B cell (primary cell): ENCODE results near the gene ADORA2B.

ENCODE experiments used
- EZH2 ChIP-seq: IDR thresholded peaks from 2 replicates; pipeline ENCODE4 v1.6.1; 2012; ENCODE audit warnings: borderline replicate concordance, low read depth, mild to moderate bottlenecking, moderate library complexity, low read length; ENCODE audit not compliant: insufficient read depth, poor library complexity, severe bottlenecking
- TF ChIP-seq, protein P1 (sequence below): fragments of 200-600 bp; IDR thresholded peaks from one replicate; pipeline ENCODE4 v1.8.0; 2022; ENCODE audit warnings: antibody characterized with exemption, mild to moderate bottlenecking

DNA sequence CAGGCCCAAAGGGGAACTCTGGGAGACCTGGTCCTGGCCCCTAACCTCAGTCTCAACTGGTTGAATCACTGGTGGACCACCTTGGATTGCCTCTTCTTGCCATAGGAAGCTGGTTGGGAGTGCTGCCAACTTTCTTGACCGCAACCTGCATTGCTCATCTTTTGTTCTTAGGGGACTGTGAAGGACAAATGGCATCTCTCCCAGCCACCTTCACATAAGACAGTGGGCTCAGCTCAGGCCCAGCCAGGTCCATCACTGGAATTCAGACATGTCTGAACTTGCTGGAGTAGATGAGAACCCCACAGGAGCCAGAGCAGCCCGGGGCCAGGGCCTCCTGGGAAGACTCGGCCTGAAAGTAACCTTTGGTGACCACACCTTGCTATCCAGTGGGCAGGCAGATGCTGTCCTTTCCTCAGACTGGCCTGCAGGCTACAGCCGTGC is 18.8 kb downstream of the ADORA2B start:
- TF ChIP-seq, protein P1, sequence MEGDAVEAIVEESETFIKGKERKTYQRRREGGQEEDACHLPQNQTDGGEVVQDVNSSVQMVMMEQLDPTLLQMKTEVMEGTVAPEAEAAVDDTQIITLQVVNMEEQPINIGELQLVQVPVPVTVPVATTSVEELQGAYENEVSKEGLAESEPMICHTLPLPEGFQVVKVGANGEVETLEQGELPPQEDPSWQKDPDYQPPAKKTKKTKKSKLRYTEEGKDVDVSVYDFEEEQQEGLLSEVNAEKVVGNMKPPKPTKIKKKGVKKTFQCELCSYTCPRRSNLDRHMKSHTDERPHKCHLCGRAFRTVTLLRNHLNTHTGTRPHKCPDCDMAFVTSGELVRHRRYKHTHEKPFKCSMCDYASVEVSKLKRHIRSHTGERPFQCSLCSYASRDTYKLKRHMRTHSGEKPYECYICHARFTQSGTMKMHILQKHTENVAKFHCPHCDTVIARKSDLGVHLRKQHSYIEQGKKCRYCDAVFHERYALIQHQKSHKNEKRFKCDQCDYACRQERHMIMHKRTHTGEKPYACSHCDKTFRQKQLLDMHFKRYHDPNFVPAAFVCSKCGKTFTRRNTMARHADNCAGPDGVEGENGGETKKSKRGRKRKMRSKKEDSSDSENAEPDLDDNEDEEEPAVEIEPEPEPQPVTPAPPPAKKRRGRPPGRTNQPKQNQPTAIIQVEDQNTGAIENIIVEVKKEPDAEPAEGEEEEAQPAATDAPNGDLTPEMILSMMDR = no peak
- TF ChIP-seq EZH2 = no peak
